ENCODE measurements around the gene HLA-G. TPM values are rescaled to one million over a fixed set of nuclear protein-coding genes. Genes with fewer than 3 reads are reported as not detected.

The HLA-G gene
- total and polyA plus RNA-seq, 7 experiments from 2014 or later, result 0.32 to 2.7 (median 0.94) TPM; not detected in 1

DNA sequence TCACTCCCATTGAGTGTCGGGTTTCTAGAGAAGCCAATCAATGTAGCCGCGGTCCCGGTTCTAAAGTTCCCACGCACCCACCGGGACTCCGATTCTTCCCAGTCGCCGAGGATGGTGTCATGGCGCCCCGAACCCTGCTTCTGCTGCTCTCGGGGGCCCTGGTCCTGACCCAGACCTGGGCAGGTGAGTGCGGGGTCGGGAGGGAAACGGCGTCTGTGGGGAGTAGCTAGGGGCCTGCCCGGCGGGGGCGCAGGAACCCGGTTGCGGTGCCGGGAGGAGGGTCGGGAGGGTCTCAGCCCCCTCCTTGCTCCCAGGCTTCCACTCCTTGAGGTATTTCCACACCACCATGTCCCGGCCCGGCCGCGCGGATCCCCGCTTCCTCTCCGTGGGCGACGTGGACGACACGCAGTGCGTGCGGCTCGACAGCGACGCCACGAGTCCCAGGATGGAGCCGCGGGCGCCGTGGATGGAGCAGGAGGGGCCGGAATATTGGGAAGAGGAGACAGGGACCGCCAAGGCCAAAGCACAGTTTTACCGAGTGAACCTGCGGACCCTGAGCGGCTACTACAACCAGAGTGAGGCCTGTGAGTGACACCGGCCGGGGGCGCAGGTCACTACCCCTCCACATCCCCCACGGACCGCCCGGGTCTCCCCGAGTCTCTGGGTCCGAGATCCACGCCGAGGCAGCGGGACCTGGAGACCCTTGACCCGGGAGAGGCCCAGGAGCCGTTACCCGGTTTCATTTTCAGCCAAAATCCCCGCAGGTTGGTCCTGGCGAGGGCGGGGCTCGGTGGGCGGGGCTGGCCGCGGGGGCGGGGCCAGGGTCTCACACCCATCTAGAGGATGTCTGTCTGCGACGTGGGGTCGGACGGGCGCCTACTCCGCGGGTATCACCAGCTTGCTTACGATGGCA, 35.2 kb upstream of the HLA-G start:
- Mint-ChIP-seq H3K27ac (peak overlapping the region; percentile 42 to 89 (median 79)), H3K27me3 (peaks cover 7 to 72% (median 35%) of the 10 kb centered on the region in 5 donors), H3K4me1 (peaks cover 15 to 38% (median 19%) of the 10 kb centered on the region in 7 donors), H3K4me3 (peak overlapping the region; percentile 88 to 92 (median 89)), H3K36me3 (peaks cover 0 to 8% (median 2%) of the 10 kb centered on the region in 5 donors), H3K9me3 (peaks cover 0 to 11% (median 8%) of the 10 kb centered on the region in 11 donors)
- intact Hi-C loops (cut with micrococcal nuclease), result loop anchor here (1.0 to 5.0 kb wide), 5 partner anchors 16 to 420 kb away; partner anchors contain the start of gene TRIM26 (in 1 of the 2)
- Histone ChIP-seq H3K27ac (ENCODE audit: low read depth, low read length) (peak overlapping the region; percentile 84), H3K9me3 (ENCODE audit: control insufficient read depth in 2 of 3, low read length in 3 of 3) (no peaks in the 10 kb centered on the region), H3K27me3 (ENCODE audit: control insufficient read depth in 2 of 2, insufficient read depth in 2 of 2, low read length in 2 of 2) (no peaks in the 10 kb centered on the region), H3K4me1 (ENCODE audit: control insufficient read depth in 2 of 2, insufficient read depth in 2 of 2, low read length in 2 of 2) (peaks cover 4 to 7% of the 10 kb centered on the region in 2 donors), H3K4me3 (ENCODE audit: low read length) (peak overlapping the region; percentile 80), H3K36me3 (ENCODE audit: control insufficient read depth in 2 of 3, insufficient read depth in 3 of 3, low read length in 3 of 3) (no peaks in the 10 kb centered on the region)
- POLR2A ChIA-PET, result interaction anchor here (0.6 to 1.5 kb wide), 5 partner anchors 38 to 143 kb away, joined by 3 to 5 read pairs (median 3); no protein-coding TSS in a partner anchor
- ATAC-seq (peak; percentile 95), DNase-seq (peak; percentile 37 to 83 (median 67))
- CTCF ChIA-PET, result interaction anchor here (1.2 to 1.5 kb wide), 3 partner anchors 14 to 139 kb away, joined by 4 read pairs; no protein-coding TSS in a partner anchor

DNA sequence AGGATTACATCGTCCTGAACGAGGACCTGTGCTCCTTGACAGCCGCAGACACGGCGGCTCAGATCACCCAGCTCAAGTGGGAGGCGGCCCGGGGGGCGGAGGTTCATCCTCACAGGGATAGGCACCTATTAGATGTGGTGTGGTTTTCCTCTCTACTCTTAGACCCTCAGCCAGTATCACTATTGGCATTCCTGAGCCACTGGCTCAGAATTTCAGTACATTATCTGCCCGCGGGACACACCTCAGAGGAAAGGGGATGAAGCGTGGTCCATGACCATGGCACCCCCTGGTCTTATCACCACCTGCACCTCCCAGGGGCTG, 34.6 kb upstream of the HLA-G start:
- H3K4me1 Mint-ChIP-seq, result peaks cover 15 to 38% (median 19%) of the 10 kb centered on the region in 7 donors
- H3K27ac ChIP-seq (ENCODE audit: low read depth, low read length), result peak overlapping the region; percentile 84
- CTCF ChIA-PET, result no interaction called here
- H3K4me3 ChIP-seq (ENCODE audit: low read length), result peak overlapping the region; percentile 80
- intact Hi-C loops (cut with micrococcal nuclease), result loop anchor here (2.0 to 5.0 kb wide), 3 partner anchors 16 to 419 kb away; partner anchors contain the start of gene TRIM26 (in 1 of the 2)
- no peaks in the 10 kb centered on the region for H3K36me3 ChIP-seq (ENCODE audit: control insufficient read depth in 2 of 3, insufficient read depth in 3 of 3, low read length in 3 of 3)
- peaks cover 7 to 73% (median 30%) of the 10 kb centered on the region in 5 donors for H3K27me3 Mint-ChIP-seq
- no peaks in the 10 kb centered on the region for H3K9me3 ChIP-seq (ENCODE audit: control insufficient read depth in 2 of 3, low read length in 3 of 3)
- peaks cover 4 to 7% of the 10 kb centered on the region in 2 donors for H3K4me1 ChIP-seq (ENCODE audit: control insufficient read depth in 2 of 2, insufficient read depth in 2 of 2, low read length in 2 of 2)
- peaks cover 0 to 8% (median 6%) of the 10 kb centered on the region in 11 donors for H3K9me3 Mint-ChIP-seq
- peaks cover 0 to 8% (median 0%) of the 10 kb centered on the region in 5 donors for H3K36me3 Mint-ChIP-seq
- peak overlapping the region; percentile 86 to 92 (median 89) for H3K4me3 Mint-ChIP-seq
- peak overlapping the region; percentile 42 to 88 (median 74) for H3K27ac Mint-ChIP-seq
- no peaks in the 10 kb centered on the region for H3K27me3 ChIP-seq (ENCODE audit: control insufficient read depth in 2 of 2, insufficient read depth in 2 of 2, low read length in 2 of 2)
- ATAC-seq (no peak), DNase-seq (no peak)
- POLR2A ChIA-PET, result interaction anchor here (0.6 to 1.4 kb wide), 3 partner anchors 39 to 136 kb away, joined by 3 to 5 read pairs (median 3); no protein-coding TSS in a partner anchor

DNA sequence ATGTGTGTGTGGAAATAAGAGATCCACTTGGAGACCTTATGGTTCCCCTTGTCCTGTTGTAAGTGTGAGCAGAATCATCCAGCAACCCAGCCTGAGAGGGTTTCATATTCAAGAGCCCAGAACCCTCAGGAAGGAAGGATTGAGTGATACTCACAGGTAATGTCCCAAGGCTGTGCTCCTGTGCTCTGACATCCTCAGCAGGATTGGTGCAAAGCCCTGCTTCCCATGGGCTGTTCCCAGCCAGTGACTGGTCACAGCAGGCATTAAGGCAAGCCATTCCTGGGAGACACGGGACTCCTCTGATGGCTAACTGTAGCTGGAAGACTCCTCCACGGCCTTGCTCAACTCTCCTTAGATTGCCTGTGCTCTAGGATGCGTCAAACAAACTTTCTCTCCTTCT, 33.8 kb upstream of the HLA-G start:
- H3K9me3 ChIP-seq (ENCODE audit: control insufficient read depth in 2 of 3, low read length in 3 of 3), result no peaks in the 10 kb centered on the region
- CTCF ChIA-PET, result interaction anchor here (1.6 kb wide), 1 partner anchor 56 kb away, joined by 5 read pairs; no protein-coding TSS in a partner anchor
- Mint-ChIP-seq H3K27me3 (peaks cover 12 to 71% (median 34%) of the 10 kb centered on the region in 5 donors), H3K9me3 (peaks cover 0 to 4% (median 2%) of the 10 kb centered on the region in 11 donors), H3K27ac (peak overlapping the region in 2 of 9 donors; percentile 25 to 79), H3K4me3 (peak overlapping the region in 9 of 10 donors; percentile 28 to 91 (median 68)), H3K36me3 (peaks cover 0 to 4% (median 0%) of the 10 kb centered on the region in 5 donors), H3K4me1 (peaks cover 15 to 38% (median 19%) of the 10 kb centered on the region in 7 donors)
- ATAC-seq (no peak), DNase-seq (no peak)
- no peak overlapping the region for H3K4me3 ChIP-seq (ENCODE audit: low read length)
- H3K27ac ChIP-seq (ENCODE audit: low read depth, low read length), result no peak overlapping the region
- intact Hi-C loops (cut with micrococcal nuclease), result loop anchor here (2.0 to 5.0 kb wide), 3 partner anchors 15 to 419 kb away; partner anchors contain the start of gene TRIM26 (in 1 of the 2)
- no peaks in the 10 kb centered on the region for H3K27me3 ChIP-seq (ENCODE audit: control insufficient read depth in 2 of 2, insufficient read depth in 2 of 2, low read length in 2 of 2)
- H3K4me1 ChIP-seq (ENCODE audit: control insufficient read depth in 2 of 2, insufficient read depth in 2 of 2, low read length in 2 of 2), result peaks cover 4 to 7% of the 10 kb centered on the region in 2 donors
- no peaks in the 10 kb centered on the region for H3K36me3 ChIP-seq (ENCODE audit: control insufficient read depth in 2 of 3, insufficient read depth in 3 of 3, low read length in 3 of 3)
- POLR2A ChIA-PET, result interaction anchor here (0.6 to 1.3 kb wide), 2 partner anchors 13 to 272 kb away, joined by 3 read pairs; no protein-coding TSS in a partner anchor

DNA sequence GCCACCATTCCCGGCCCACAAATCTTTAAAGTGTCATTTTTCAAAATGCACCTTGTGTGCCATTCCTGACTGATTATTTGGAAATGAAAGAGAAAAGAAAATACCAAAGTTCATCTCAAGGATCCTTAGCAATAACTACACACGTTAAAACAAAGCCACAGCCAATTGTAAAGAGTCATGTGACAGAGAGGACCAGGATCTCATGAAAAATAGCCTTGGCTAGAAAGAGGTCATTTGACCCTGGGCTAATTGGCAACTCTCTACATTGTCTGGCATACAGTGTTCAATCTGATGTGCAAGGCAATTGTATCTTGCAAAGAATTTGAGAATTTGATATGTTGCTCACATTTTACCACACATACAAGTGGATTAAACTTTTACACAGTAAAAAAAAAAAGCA, 31.6 kb upstream of the HLA-G start:
- H3K4me1 ChIP-seq (ENCODE audit: control insufficient read depth in 2 of 2, insufficient read depth in 2 of 2, low read length in 2 of 2), result peaks cover 4 to 7% of the 10 kb centered on the region in 2 donors
- H3K4me3 ChIP-seq (ENCODE audit: low read length), result no peak overlapping the region
- intact Hi-C loops (cut with micrococcal nuclease), result no loop called here
- Mint-ChIP-seq H3K36me3 (peaks cover 0 to 3% (median 0%) of the 10 kb centered on the region in 5 donors), H3K27ac (no peak overlapping the region), H3K4me3 (peak overlapping the region in 1 of 10 donors; percentile 50), H3K9me3 (no peaks in the 10 kb centered on the region), H3K27me3 (peaks cover 12 to 60% (median 30%) of the 10 kb centered on the region in 5 donors), H3K4me1 (peaks cover 13 to 33% (median 17%) of the 10 kb centered on the region in 7 donors)
- POLR2A ChIA-PET, result no interaction called here
- DNase-seq, result no peak
- no peaks in the 10 kb centered on the region for H3K27me3 ChIP-seq (ENCODE audit: control insufficient read depth in 2 of 2, insufficient read depth in 2 of 2, low read length in 2 of 2)
- H3K36me3 ChIP-seq (ENCODE audit: control insufficient read depth in 2 of 3, insufficient read depth in 3 of 3, low read length in 3 of 3), result no peaks in the 10 kb centered on the region
- ATAC-seq, result no peak
- H3K27ac ChIP-seq (ENCODE audit: low read depth, low read length), result no peak overlapping the region
- CTCF ChIA-PET, result no interaction called here
- H3K9me3 ChIP-seq (ENCODE audit: control insufficient read depth in 2 of 3, low read length in 3 of 3), result no peaks in the 10 kb centered on the region

GRCh38 chr6:29797135-29797534, 30.5 kb upstream of the HLA-G start:
- ChIA-PET POLR2A (interaction anchor here (0.6 to 1.4 kb wide), 3 partner anchors 151 to 159 kb away, joined by 3 to 13 read pairs (median 3); no protein-coding TSS in a partner anchor), CTCF (interaction anchor here (1.2 kb wide), 1 partner anchor 44 kb away, joined by 5 read pairs; no protein-coding TSS in a partner anchor)
- DNase-seq (no peak), ATAC-seq (no peak)
- H3K9me3 Mint-ChIP-seq, result no peaks in the 10 kb centered on the region
- Histone ChIP-seq H3K27me3 (ENCODE audit: control insufficient read depth in 2 of 2, insufficient read depth in 2 of 2, low read length in 2 of 2) (no peaks in the 10 kb centered on the region), H3K4me1 (ENCODE audit: control insufficient read depth in 2 of 2, insufficient read depth in 2 of 2, low read length in 2 of 2) (peaks cover 4 to 7% of the 10 kb centered on the region in 2 donors), H3K36me3 (ENCODE audit: control insufficient read depth in 2 of 3, insufficient read depth in 3 of 3, low read length in 3 of 3) (no peaks in the 10 kb centered on the region), H3K9me3 (ENCODE audit: control insufficient read depth in 2 of 3, low read length in 3 of 3) (no peaks in the 10 kb centered on the region), H3K4me3 (ENCODE audit: low read length) (no peak overlapping the region), H3K27ac (ENCODE audit: low read depth, low read length) (no peak overlapping the region)
- peaks cover 12 to 56% (median 31%) of the 10 kb centered on the region in 5 donors for H3K27me3 Mint-ChIP-seq
- intact Hi-C loops (cut with micrococcal nuclease), result no loop called here
- no peak overlapping the region for H3K4me3 Mint-ChIP-seq
- peak overlapping the region in 1 of 9 donors; percentile 28 for H3K27ac Mint-ChIP-seq
- peaks cover 0 to 3% (median 0%) of the 10 kb centered on the region in 5 donors for H3K36me3 Mint-ChIP-seq
- peaks cover 7 to 22% (median 8%) of the 10 kb centered on the region in 7 donors for H3K4me1 Mint-ChIP-seq

- no peak overlapping the region for H3K4me3 Mint-ChIP-seq
- ChIA-PET CTCF (interaction anchor here (0.6 kb wide), 1 partner anchor 39 kb away, joined by 5 read pairs; no protein-coding TSS in a partner anchor), POLR2A (interaction anchor here (1.0 to 1.4 kb wide), 3 partner anchors 157 to 166 kb away, joined by 3 to 13 read pairs (median 3); no protein-coding TSS in a partner anchor)
- ATAC-seq (no peak), DNase-seq (no peak)
- peaks cover 2 to 5% of the 10 kb centered on the region in 2 donors for H3K4me1 ChIP-seq (ENCODE audit: control insufficient read depth in 2 of 2, insufficient read depth in 2 of 2, low read length in 2 of 2)
- no peaks in the 10 kb centered on the region for H3K27me3 ChIP-seq (ENCODE audit: control insufficient read depth in 2 of 2, insufficient read depth in 2 of 2, low read length in 2 of 2)
- H3K9me3 ChIP-seq (ENCODE audit: control insufficient read depth in 2 of 3, low read length in 3 of 3), result no peaks in the 10 kb centered on the region
- no peak overlapping the region for H3K4me3 ChIP-seq (ENCODE audit: low read length)
- H3K27ac Mint-ChIP-seq, result no peak overlapping the region
- peaks cover 6 to 18% (median 7%) of the 10 kb centered on the region in 7 donors for H3K4me1 Mint-ChIP-seq
- no peaks in the 10 kb centered on the region for H3K9me3 Mint-ChIP-seq
- peaks cover 12 to 57% (median 31%) of the 10 kb centered on the region in 5 donors for H3K27me3 Mint-ChIP-seq
- no peak overlapping the region for H3K27ac ChIP-seq (ENCODE audit: low read depth, low read length)
- H3K36me3 Mint-ChIP-seq, result peaks cover 0 to 3% (median 0%) of the 10 kb centered on the region in 5 donors
- intact Hi-C loops (cut with micrococcal nuclease), result no loop called here
- no peaks in the 10 kb centered on the region for H3K36me3 ChIP-seq (ENCODE audit: control insufficient read depth in 2 of 3, insufficient read depth in 3 of 3, low read length in 3 of 3)
Observed at GRCh38 chr6:29797966-29798365, 29.7 kb upstream of the HLA-G start.
